Endometrium (tissue), 2 donors: ENCODE data around the gene RSPO3.

Experiments
- FAIRE-seq: peaks from 2 replicates; lab custom pipeline; 2012; peaks lifted over from hg19 to GRCh38; lab: Jason Lieb, UNC
- donor health status: control.
- donor health status: control.

RSPO3 gene

DNA sequence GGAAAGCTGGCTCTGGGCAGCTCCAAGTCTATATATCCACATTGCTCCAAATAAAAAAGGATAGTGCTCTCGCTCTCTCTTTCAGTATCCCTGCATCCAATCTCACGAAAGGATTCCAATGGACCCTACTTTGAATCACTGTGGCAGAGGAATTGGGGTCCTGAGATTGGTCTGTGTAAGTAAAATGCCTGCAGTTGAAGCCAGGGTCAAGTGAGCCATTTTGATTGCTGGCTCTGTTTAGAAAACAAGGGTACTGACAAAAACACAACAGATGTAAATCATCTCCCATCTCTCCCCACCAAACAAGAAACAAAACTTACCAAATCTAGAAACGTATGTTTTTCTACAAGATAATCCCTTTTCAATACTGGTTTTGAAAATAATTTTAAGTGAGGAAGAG lies 45.6 kb downstream of the RSPO3 start:
- FAIRE-seq = no peak

DNA sequence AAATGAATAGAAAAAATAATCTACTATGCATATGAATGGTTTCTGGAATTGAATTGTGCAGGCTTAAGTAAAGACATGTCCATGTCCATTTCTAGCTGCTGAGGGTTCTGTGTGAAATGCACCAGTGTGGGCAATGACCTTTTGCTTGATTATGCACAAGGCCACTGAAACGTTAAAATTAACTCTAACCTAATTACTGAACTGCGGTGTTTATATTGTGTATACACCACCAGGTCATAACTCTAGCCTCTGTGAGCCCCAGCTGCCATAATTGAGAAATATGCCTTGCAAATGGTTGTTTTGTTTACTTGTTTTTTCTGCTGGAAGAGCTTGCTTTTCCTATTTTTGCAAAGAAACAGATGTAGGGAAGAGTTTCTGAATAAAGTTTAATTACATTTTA lies 46.1 kb downstream of the RSPO3 start:
- no peak for FAIRE-seq

DNA sequence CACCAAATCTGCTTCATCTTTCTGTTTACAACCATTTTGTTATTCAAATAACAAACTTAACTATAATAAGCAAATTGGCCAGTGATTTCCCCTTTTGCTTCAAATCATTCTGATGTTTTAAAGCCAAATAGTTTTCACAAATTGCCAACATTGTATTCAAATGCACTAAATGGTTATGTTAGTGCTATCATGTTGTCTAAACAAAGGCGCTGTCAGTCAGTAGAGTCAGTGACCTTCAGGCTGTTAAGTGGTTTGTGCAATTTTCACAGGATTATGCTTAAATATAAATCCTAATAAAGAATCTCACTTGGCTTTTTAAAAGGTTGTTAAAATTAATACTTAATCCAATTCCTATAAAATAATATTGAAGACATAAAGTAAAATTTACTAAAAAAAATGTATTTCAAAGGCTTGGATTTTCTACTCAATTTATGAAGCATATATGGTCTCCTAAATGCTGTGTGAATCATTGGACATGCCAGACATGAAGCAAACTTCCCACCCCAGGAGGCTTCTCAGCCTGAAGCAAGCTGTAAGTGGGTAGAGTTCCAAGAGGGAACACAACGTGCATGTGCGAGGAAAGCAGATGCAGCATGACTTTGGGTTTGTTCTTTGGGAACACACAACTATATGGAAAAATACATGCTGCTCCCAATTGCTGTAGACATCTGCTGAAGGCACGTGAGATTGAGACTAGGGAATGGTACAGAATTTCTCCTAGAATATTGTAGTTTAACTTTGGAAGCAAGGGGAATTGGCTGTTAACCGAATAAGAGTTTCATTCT lies 54.9 kb downstream of the RSPO3 start:
- peak; percentile 29 for FAIRE-seq

DNA sequence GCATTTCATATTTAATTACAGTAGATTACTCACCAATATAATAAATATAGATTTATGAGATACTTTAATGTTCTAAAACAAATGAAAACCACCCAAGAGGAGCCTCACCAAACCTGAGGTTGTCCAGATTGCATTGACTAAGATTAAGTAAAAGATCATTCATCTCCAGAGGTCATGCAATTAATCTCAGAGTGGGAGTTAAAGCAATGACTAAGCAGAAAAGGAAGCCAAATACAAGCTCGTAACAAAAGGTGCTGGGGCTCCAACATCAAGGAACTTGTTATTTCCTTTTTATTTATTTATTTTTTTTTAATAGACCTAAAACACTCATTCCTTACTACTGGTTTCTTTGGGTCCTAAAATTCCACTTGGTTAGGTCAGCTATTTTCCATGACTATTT lies 57.7 kb downstream of the RSPO3 start:
- peak; percentile 100 for FAIRE-seq

DNA sequence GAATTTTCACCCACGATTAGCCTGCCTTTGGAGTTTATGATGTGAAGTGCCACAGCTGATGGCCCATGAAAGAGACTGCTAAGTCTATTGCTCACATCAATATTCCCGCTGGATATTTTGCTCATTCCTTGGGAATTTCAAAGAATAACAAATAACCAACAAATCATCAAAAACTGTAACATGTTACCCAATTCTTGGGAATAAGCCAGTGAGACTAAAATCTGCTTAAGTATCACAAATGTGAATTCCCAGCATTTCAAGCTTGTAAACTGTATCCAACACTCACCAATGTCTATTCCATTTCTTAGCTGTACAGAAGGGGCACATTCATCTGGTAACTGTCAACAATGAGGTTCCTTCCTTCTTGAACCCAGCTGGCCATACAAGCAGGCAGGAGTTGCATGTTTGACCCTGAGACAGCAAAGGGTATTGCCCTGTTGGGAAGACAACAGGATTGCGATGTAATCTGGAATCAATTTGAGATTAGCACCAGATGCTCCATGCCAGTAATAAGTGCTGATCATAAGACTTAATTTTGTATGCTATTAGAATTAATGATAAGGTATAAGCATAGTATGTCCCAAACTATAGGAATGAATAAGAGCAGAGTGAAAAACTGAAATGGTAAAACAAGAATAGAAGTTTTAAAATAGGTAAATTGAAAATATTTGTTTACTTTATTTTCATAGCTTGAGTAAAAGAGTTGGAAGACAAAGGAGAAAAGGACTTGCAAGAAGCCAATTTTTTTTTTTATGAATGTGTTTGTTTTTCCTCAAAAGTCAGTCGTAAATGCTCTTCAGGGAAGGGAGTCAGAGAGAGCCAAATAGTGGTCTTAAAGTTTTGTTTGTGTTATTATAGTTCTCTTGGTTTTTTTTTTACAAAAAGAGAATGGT lies 58.8 kb downstream of the RSPO3 start:
- FAIRE-seq = peak; percentile 98

DNA sequence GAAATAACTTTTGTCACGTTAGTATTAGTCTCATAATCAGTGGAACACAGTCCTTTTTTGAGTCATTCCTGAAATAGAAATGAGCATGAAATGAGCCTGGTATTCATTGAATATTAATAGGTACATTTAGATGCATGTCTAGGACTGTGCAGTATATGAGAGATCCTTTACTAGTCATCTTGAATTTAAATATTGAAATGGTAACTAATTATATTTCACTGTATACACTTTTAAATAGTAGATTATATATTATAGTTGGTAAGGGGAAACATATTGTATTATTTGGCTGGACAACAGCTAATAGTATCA lies 59.4 kb downstream of the RSPO3 start:
- FAIRE-seq = no peak

DNA sequence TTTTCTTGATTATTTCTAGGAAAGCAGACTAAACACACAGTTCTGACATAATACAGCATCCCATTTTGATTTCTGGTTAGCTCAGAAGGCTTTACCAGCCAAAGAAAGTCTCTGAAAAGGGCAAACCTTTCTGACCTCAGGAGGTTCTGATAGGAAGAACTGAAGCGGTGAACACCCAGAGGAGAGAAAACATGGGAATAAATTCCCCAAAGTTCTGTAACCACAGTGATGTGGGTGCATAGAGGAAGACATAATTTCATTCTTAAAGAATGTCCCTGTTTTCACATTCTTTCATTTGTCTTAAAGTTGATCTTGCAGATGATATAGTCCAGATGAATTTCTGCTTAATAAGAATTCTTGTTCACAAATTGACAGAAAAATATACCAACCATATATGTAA lies 60.3 kb downstream of the RSPO3 start:
- FAIRE-seq = no peak

DNA sequence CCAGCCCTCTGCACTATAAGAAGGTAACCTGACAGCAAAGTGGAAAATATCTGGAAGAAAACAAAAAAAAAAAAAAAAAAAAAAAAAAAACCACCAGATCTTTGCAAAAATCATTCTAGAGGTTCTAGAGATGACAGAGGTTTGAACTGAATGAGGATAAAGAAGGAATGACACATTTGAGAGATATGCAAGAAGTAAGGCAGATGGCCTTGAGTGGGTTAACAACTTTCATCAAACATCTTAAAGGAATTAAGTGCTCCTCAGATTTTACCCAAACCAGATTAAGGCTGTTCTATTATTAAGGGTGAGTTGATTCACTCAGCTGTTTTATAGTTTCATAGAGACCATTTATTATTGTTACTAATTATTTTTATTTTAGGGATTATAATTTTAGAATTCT lies 62.0 kb downstream of the RSPO3 start:
- peak; percentile 4 for FAIRE-seq

DNA sequence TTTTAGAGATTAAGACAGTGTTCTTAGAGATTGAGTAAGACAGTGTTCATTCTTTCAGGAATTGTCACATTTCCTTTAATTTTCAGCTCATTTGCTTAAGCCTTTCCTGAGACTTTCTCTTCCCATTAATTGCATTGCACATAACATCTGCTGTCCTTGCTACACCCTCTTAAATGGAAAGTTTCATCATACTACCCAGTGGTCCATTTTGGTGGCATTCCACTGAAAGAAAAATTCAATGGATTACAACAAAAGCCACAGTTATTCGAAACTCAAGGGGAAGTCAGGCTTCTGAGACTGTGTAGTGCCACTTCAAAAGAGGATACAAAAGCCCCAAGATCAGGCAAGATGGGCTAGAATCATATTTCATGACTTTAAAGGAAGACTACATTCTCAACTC lies 64.0 kb downstream of the RSPO3 start:
- no peak for FAIRE-seq

DNA sequence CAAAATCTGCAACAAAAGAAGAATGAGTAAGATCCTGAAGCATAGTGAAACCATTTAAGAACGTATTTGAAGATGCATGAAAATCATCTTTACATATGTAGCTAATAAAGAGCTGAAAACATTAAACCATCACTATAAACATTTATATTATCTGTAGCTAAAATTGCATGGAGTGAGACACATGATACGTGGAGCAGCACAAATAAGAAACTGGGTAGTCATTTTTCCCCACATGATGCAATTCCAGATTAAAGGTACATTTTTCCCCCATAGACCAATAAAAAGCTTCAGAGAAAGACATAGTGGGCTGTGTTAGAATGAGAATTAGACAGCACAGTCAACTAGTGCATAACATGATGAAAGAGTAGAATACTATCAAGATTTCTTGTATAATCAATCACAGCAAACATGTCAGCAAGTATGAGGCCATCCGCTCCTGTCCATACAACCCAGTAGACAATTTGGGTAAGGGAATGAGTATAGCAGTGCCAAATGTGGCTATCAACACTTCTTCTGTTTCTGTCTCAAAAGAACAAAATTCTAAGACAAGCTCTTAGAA lies 67.0 kb downstream of the RSPO3 start:
- FAIRE-seq = no peak

DNA sequence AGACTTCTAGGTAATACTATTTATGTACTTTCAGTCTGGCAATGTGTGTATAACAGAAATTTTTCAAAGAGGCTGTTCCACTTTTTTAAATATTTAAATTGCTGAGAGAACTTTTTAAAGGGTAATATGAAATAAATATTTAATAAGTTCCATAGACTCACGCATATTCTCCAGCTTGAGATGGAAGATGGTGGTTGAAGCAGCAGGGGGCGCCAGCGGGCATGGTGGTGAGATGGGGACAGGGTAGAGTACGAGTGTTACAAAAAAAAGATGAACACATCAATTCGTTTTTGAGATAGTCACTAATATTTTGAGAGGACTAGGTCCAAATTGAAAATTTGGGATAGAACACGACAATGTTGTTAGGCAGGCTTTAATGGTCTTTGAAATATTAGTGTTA lies 68.4 kb downstream of the RSPO3 start:
- no peak for FAIRE-seq

DNA sequence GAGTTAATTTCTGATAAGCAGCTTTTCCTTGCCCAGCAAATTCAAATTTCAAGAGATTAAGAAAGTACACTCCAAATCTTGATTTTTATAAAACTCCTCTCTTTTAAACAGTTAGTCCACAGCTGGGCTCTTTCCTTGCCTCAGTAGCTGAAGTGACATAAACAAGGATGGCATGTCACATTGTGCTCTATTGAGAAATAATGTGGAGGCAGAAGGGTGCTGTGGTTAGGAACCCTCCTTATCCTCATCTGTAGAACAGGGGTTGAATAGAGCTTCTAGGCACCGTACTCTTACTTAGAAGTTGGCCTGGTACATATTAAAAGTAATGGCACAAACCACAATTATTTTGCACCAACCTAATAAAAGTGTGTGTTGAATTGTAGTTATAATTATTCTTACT lies 70.3 kb downstream of the RSPO3 start:
- FAIRE-seq = no peak

DNA sequence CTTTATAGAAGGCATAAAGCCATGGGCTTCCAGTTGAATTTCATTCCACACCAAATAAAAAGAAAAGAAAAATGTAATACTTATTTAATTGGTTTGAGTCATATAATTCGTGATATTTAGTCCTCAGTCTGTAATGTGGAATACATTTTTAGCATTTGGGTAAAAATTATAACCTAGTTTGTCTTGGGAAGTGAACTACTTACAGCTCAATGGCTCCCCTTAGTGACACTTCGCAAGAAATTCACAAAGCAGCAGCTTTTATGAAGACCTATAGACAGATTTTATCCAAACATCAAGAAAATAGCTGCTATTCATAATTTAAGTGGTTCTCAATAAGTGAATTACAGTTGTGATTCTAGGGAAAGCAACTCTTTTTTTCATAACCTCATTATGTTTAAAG lies 72.1 kb downstream of the RSPO3 start:
- peak; percentile 70 for FAIRE-seq

DNA sequence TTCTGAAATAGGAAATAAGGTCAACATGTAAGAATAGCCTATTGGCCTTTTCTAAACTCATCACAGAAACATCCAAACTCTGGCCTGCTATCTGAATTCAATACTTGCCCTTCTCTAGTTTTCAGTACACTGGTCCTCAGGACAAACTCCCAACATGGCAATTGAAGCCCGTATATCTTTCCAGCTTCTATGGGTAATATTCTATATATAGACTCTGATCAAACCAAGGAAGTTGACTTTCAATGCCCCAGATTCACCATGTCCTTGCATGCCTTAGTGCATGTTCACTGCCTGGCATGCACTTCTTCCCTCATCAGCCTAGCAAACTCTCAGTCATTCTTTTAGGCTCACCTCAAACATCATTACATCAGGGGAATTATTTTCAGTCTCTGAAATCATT lies 73.2 kb downstream of the RSPO3 start:
- FAIRE-seq = no peak

DNA sequence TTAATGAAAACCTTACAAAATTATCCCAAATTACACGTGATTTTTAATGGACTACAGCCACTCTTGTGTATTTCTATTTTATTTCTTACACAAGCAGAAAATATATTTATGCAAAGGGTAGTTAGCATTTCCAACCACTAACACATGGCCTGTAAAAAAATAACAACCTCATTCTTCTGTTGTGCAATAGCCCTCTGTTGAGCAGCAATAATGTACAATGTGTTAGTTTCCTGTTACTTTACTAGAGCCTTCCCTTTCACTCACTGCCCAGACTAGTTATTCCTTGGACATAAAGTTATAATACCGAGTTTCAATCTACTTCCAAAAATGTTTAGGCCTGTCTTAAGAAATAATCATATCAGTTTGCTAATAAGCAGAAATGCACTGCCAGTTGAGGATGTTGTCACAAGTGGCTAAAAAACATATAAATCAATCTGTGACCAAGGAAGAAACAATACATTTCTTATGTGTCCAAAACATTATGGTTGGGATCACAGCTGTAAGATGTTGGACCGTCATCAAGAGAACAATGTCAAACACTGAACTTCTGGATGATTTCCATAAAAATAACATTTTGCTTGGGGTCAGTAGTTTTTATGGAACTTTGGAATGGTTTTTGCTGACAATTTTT lies 74.6 kb downstream of the RSPO3 start:
- FAIRE-seq = peak; percentile 88

DNA sequence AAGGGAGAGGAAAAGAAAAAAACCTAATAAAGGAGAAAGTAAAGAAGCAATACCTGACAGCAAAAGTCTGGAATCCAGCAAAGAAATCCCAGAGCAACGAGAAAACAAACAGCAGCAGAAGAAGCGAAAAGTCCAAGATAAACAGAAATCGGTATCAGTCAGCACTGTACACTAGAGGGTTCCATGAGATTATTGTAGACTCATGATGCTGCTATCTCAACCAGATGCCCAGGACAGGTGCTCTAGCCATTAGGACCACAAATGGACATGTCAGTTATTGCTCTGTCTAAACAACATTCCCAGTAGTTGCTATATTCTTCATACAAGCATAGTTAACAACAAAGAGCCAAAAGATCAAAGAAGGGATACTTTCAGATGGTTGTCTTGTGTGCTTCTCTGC lies 77.4 kb downstream of the RSPO3 start:
- FAIRE-seq = no peak

DNA sequence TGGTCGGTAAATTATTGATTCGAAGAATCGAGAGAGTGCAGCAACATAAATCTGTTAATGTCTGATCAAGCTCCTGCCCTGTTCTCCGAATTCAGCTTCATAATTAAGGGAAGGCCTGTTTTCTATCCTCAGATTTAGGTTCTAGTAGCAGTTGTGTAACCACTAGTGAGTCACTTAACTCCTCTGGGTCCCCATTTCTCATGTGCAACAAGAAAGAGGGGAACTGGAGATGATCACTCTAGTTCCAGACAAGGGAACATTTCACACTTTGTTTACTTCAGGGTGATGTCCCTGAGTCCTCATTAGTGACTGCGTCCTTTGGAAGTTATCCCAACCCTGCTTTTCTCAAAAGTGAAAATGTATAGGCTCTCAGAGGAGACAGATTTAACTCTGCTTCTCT lies 80.1 kb downstream of the RSPO3 start:
- FAIRE-seq = no peak

DNA sequence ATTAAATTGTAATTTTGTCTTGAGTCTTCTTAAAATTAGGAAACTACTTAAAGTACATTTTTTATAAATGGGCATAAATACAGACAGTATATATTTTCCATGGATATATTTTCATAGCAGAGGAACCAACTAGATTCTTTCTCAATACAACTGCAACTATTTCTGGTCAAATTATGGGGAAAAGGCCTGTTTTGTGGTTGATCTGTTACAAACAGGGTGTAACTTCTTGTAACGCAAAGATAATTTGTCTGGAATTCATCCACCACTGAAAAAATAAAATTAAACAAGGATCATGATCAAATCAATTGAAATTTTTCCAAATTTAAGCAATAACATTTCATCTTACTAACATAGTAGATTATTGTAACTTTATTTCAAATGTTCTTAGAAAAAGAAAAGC lies 81.0 kb downstream of the RSPO3 start:
- no peak for FAIRE-seq

DNA sequence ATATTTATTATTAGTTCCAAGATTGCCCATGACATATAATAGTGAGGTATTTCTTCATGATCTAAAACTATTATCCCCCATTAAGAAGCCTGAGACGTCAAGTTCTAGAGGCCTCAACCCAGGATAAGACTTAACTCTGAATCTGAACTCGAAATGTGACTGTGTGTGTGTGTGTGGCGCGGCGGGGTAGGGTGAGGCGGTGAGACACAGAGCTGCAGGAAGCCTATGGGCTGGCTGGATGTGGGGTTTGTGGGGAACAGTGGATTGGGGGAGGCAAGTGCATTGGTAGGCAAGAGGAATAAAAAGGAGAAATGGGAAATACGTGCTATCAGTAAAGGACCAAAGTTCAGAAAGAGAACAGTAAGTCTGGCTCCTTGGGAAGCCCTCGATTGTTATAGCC lies 81.6 kb downstream of the RSPO3 start:
- FAIRE-seq = no peak

DNA sequence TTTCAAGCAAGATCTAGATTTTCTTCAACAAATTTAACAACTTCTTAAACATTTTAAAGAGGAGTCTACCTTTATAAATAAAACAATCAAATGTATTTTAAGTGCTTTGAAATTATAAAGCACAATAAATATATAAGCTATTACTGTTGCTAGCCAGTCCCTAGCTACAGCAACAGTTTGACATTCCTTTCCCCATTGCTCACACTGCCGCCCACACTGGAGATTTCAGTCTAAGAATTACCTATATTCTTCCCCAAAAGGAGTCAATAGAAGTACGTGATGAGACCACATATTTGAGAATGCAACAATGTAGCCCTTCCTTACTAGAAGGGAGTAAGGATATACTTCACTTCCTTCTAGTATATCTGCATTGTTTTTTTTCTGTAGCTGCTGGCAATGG lies 82.8 kb downstream of the RSPO3 start:
- FAIRE-seq = no peak

DNA sequence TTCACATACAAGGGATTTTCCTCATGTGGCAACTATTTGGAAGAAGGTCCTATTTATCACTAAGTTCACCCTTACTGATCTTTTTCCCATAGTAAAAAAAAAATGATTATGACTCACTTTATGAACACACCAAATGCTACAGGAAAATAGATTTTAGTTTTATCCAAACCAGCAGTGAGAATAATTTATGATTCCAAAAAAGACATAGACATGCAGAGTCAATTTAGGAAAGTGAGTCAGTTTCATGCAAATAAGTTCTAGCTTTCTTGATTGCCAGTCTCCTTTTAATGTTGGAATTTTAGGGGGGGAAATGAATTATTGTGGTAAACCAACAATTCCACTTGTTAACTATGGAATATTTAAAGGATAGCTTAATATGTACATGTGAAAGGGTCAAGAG lies 84.2 kb downstream of the RSPO3 start:
- FAIRE-seq = no peak

DNA sequence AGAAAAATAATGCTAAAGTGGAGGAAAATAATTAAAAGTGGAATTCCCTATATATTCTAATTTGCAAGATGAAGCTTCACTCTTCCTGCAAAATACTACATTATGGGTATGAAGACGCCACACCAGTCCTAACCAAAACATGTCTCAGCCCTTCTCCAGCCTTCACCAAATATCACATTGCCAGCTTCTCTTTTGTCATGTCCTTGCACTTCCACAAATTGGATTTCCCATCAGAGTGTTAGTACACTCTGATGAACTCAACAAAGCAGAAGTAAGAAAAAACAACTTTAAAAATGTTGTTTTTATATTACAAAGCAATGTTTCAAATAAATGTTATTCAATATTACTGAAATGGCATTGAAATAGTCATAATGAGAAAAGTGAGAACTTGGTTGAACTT lies 85.8 kb downstream of the RSPO3 start:
- FAIRE-seq = no peak

DNA sequence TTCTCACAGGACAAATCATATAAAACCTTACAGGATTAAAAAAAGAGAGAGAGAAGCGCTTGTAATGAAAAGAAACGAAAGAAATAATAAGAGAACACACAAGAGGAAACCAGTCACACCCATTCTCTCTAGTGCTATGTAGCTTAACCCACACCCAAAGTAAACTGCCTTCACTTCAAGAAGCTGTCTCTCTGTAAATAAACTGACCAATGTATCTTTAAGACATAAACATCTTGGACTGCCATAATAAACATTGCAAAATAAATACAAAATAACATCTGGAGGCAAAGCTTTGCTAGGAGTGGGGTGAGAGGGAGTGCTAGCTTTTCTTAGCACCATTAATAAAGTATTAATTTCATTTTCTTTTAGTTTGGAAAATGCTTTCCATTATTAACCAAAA lies 86.6 kb downstream of the RSPO3 start:
- peak; percentile 92 for FAIRE-seq
